Adrenal gland (tissue), 12 donors: ENCODE measurements around the gene RHBDL1. TPM values are rescaled to one million over a fixed set of nuclear protein-coding genes. Genes with fewer than 3 reads are reported as not detected.

Experiments used
- DNase-seq, 7 donors: peaks; one replicate each; pipeline ENCODE4 v3.0.0-alpha.2; 2019 to 2020
- H3K27ac ChIP-seq, 5 donors: fragments of 200-600 bp; sonication (generic) in 4 of 5; 1 replicate in 3 of 5; 2 replicates in 2 of 5; pipeline versions ENCODE4 v1.5.1 to v1.8.0; 2016 to 2020; ENCODE audit warnings: mild to moderate bottlenecking in 1 of 5
- H3K27me3 ChIP-seq: fragments of 200-600 bp; 2 replicates; pipeline ENCODE4 v1.8.0; 2021
- H3K36me3 ChIP-seq, 2 donors: fragments of 200-600 bp; replicated peaks in 1 of 2; 1 replicate in 1 of 2; 2 replicates in 1 of 2; pipeline versions ENCODE4 v1.5.1 to v1.8.0; 2018 to 2022
- H3K4me1 ChIP-seq, 2 donors: fragments of 200-600 bp; replicated peaks in 1 of 2; 1 replicate in 1 of 2; 2 replicates in 1 of 2; pipeline versions ENCODE4 v1.5.1 to v1.8.0; 2018 to 2021
- H3K4me3 ChIP-seq, 4 donors: fragments of 200-600 bp; sonication (generic) in 3 of 4; one replicate each; pipeline ENCODE4 v1.5.1; 2016 to 2018
- H3K9me3 ChIP-seq, 3 donors: fragments of 200-600 bp; sonication (generic) in 1 of 3; replicated peaks in 1 of 3; 1 replicate in 2 of 3; 2 replicates in 1 of 3; pipeline versions ENCODE4 v1.5.1 to v1.8.0; 2016 to 2021
- POLR2A ChIP-seq, 2 donors: fragments of 450-650 bp; IDR thresholded peaks; one replicate each; pipeline ENCODE4 v1.6.1; 2017; ENCODE audit warnings: antibody characterized with exemption in 2 of 2, mild to moderate bottlenecking in 2 of 2, moderate library complexity in 1 of 2
- WGBS, 4 donors: extraction: QIAGEN DNeasy Blood & Tissue Kit in 2 of 4; methylation state at CpG; one replicate each; pipeline versions ENCODE4 v1.1.5 to v1.1.7; 2013 to 2017; 5-methylcytosine and 5-hydroxymethylcytosine counted together
- intact Hi-C, 2 donors: fragments of 100-400 bp; cut with DNase I; formaldehyde crosslinking; loops; one replicate each; pipeline versions ENCODE4 v1.14.1 to v1.15.0; 2022 to 2023
- polyA plus RNA-seq, 3 donors: library from polyadenylated mRNA; stranded (reverse); fragments of 200-250 nt in 2 of 3; fragments of 350-450 nt in 1 of 3; fragmentation: Illumina TruSeq in 1 of 3; extraction: RNeasy Lipid Tissue Mini Kit (QIAGEN cat#74804) in 1 of 3; gene quantifications; one replicate each; pipeline ENCODE4 v1.2.3, GENCODE V29; 2013 to 2014
- total RNA-seq, 9 donors: library from RNA; depleted of rRNA in 4 of 9; stranded (reverse); fragments of >200 nt in 4 of 9; fragments of 120-200 nt in 1 of 9; fragmentation: NEBNext Ultra II Directional in 1 of 9; extraction: Animal tissue kit (Norgen Biotek cat#: 25700) in 1 of 9; gene quantifications; one replicate each; pipeline versions ENCODE4 v1.1.0 to v1.2.4, GENCODE V29; 2013 to 2023
- TF ChIP-seq, protein P1 (sequence below), 6 experiments: fragments of 450-650 bp in 4 of 6; fragments of 200-600 bp in 2 of 6; sonication (generic) in 1 of 6; IDR thresholded peaks; 1 replicate in 5 of 6; 2 replicates in 1 of 6; pipeline versions ENCODE4 v1.5.1 to v1.8.0; 2016 to 2021; ENCODE audit warnings: antibody characterized with exemption in 6 of 6, mild to moderate bottlenecking in 2 of 6, moderate library complexity in 1 of 6
- donor health status: healthy with polysubstance abuse.
- donor health status: Bipolar disorder and iron deficiency.
- donor health status: DM: yes; HTN: yes; CAD: no.
- donor health status: DM: no; HTN: no; CAD: no.
- donor health status: DM: no; HTN: no; CAD: no.
- donor health status: DM: yes; HTN: yes; CAD: no.

RHBDL1 gene
- total and polyA plus RNA-seq, 12 donors, result 0.13 to 21.1 (median 3.8) TPM

DNA sequence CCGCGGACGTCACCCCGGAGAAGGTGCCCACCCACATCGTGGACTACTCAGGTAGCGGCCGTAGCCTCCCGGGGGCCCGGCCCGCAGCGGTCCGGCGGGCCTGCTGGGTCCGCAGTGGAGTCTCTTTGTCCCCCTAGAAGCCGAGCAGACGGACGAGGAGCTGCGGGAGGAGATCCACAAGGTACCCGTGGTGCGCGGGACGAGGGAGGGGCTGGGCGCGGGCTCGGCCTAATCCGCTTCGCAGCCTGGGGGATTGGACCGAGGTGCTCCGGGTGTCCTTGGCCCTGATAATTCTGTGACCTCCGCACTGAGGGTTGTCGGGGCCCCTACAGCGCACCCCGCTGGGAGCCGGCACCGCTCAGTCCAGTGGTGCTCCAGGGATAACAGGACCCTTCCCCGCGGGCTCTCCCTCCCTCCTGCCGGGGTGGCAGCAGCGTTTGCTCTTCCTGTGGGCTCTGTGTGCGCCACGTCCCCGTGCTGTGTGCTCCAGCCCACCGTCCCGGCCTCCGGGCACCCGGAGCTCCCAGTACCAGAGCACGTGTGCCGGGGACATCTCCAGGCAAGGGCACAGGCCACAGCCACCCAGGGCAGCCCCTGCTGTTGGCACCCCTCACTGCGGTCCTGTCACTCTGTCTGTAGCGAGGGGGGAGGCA lies 6.8 kb upstream of the RHBDL1 start:
- TF ChIP-seq, protein P1, sequence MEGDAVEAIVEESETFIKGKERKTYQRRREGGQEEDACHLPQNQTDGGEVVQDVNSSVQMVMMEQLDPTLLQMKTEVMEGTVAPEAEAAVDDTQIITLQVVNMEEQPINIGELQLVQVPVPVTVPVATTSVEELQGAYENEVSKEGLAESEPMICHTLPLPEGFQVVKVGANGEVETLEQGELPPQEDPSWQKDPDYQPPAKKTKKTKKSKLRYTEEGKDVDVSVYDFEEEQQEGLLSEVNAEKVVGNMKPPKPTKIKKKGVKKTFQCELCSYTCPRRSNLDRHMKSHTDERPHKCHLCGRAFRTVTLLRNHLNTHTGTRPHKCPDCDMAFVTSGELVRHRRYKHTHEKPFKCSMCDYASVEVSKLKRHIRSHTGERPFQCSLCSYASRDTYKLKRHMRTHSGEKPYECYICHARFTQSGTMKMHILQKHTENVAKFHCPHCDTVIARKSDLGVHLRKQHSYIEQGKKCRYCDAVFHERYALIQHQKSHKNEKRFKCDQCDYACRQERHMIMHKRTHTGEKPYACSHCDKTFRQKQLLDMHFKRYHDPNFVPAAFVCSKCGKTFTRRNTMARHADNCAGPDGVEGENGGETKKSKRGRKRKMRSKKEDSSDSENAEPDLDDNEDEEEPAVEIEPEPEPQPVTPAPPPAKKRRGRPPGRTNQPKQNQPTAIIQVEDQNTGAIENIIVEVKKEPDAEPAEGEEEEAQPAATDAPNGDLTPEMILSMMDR (IDR thresholded peaks at IDR 0.05), result no peak
- TF ChIP-seq POLR2A (IDR thresholded peaks at IDR 0.05), result no peak
- Histone ChIP-seq H3K4me3 (peak overlapping the region; percentile 73 to 87 (median 83)), H3K36me3 (peaks cover 0 to 43% of the 10 kb centered on the region in 2 donors), H3K27me3 (no peaks in the 10 kb centered on the region), H3K9me3 (no peaks in the 10 kb centered on the region), H3K4me1 (peaks cover 7 to 18% of the 10 kb centered on the region in 2 donors), H3K27ac (peak overlapping the region; percentile 25 to 93 (median 80))
- no peak for DNase-seq
- WGBS, 4 donors, result 0 to 8% (median 6%) methylated on average over 1 to 50 of the region's 50 CpGs
- intact Hi-C loops, result loop anchor here in 1 of 2 donors (5.0 kb wide), 1 partner anchor 86 kb away; no protein-coding TSS in a partner anchor

DNA sequence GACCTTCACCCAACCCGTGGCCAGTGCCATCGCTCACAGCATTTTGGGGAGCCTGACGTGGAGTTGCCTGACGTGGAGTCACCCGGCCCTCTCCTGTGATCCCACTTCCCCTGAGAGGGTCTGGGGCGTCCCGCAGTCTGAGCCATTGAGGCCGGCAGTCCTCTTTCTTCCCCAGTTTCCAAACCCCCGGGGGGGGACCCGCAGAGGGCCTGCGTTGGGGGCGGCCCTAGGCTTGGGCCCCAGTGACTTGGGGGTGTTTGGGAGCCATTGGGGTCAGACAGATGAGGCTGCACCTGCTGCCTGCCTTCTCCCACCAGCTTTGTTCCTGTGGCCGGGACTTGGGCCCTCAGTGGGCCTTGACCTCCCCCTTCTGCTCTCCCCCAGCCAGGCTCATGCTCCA lies 5.8 kb upstream of the RHBDL1 start:
- TF ChIP-seq, protein P1 (IDR thresholded peaks at IDR 0.05), result no peak
- no peak for TF ChIP-seq POLR2A (IDR thresholded peaks at IDR 0.05)
- Histone ChIP-seq H3K36me3 (peaks cover 0 to 44% of the 10 kb centered on the region in 2 donors), H3K4me1 (peaks cover 15 to 24% of the 10 kb centered on the region in 2 donors), H3K9me3 (no peaks in the 10 kb centered on the region), H3K27ac (no peak overlapping the region), H3K27me3 (no peaks in the 10 kb centered on the region), H3K4me3 (no peak overlapping the region)
- DNase-seq, result no peak
- intact Hi-C loops, result loop anchor here in 1 of 2 donors (5.0 kb wide), 1 partner anchor 87 kb away; no protein-coding TSS in a partner anchor
- 91 to 96% (median 96%) methylated on average over 8 to 13 of the region's 13 CpGs for WGBS, 4 donors

- Histone ChIP-seq H3K9me3 (no peaks in the 10 kb centered on the region), H3K4me1 (peaks cover 23 to 31% of the 10 kb centered on the region in 2 donors), H3K4me3 (no peak overlapping the region), H3K27me3 (no peaks in the 10 kb centered on the region), H3K27ac (no peak overlapping the region), H3K36me3 (peaks cover 0 to 44% of the 10 kb centered on the region in 2 donors)
- DNase-seq, result no peak
- TF ChIP-seq, protein P1 (IDR thresholded peaks at IDR 0.05), result no peak
- no peak for TF ChIP-seq POLR2A (IDR thresholded peaks at IDR 0.05)
- intact Hi-C loops, result no loop called here
- WGBS, 4 donors, result 86 to 91% (median 91%) methylated on average over 21 to 52 of the region's 52 CpGs
These were observed 4.8 kb upstream of the RHBDL1 start for GRCh38 chr16:670485-671352.
